ENCODE data around the gene PLD1. TPM values are rescaled to one million over a fixed set of nuclear protein-coding genes. Genes with fewer than 3 reads are reported as not detected.

Gene PLD1
- total RNA-seq, 1 donor from 2014 or later: 59.5 TPM

GRCh38 chr3:171688593-171688992 is 121.7 kb downstream of the PLD1 start:
- H3K36me3 ChIP-seq: peaks cover 56% of the 10 kb centered on the region
- DNase-seq: no peak
- H3K9me3 ChIP-seq (replicated peaks): no peaks in the 10 kb centered on the region
- H3K27me3 ChIP-seq (ENCODE audit: low read depth): no peaks in the 10 kb centered on the region
- peaks cover 25% of the 10 kb centered on the region for H3K4me1 ChIP-seq
- H3K4me3 ChIP-seq: no peak overlapping the region
- peak overlapping the region; percentile 50 for H3K27ac ChIP-seq (replicated peaks)
- no peak for TF ChIP-seq CTCF (IDR thresholded peaks at IDR 0.05; ENCODE audit: borderline replicate concordance)
- intact Hi-C loops (cut with micrococcal nuclease): no loop called here

GRCh38 chr3:171688002-171688401 is 122.3 kb downstream of the PLD1 start:
- Histone ChIP-seq H3K4me3 (no peak overlapping the region), H3K36me3 (peaks cover 51% of the 10 kb centered on the region), H3K27me3 (ENCODE audit: low read depth) (no peaks in the 10 kb centered on the region), H3K9me3 (replicated peaks) (no peaks in the 10 kb centered on the region), H3K27ac (replicated peaks) (peak overlapping the region; percentile 50), H3K4me1 (peaks cover 25% of the 10 kb centered on the region)
- no peak for TF ChIP-seq CTCF (IDR thresholded peaks at IDR 0.05; ENCODE audit: borderline replicate concordance)
- DNase-seq: no peak
- intact Hi-C loops (cut with micrococcal nuclease): no loop called here

- peak overlapping the region; percentile 50 for H3K27ac ChIP-seq (replicated peaks)
- H3K4me3 ChIP-seq: no peak overlapping the region
- peaks cover 25% of the 10 kb centered on the region for H3K4me1 ChIP-seq
- no peaks in the 10 kb centered on the region for H3K27me3 ChIP-seq (ENCODE audit: low read depth)
- no peaks in the 10 kb centered on the region for H3K9me3 ChIP-seq (replicated peaks)
- no peak for TF ChIP-seq CTCF (IDR thresholded peaks at IDR 0.05; ENCODE audit: borderline replicate concordance)
- DNase-seq: no peak
- H3K36me3 ChIP-seq: peaks cover 50% of the 10 kb centered on the region
- intact Hi-C loops (cut with micrococcal nuclease): no loop called here
Observed at GRCh38 chr3:171687581-171687980, 122.7 kb downstream of the PLD1 start.

GRCh38 chr3:171687064-171687463 is 123.2 kb downstream of the PLD1 start:
- H3K36me3 ChIP-seq: peaks cover 44% of the 10 kb centered on the region
- H3K4me1 ChIP-seq: peaks cover 25% of the 10 kb centered on the region
- TF ChIP-seq CTCF (IDR thresholded peaks at IDR 0.05; ENCODE audit: borderline replicate concordance): no peak
- no peaks in the 10 kb centered on the region for H3K9me3 ChIP-seq (replicated peaks)
- intact Hi-C loops (cut with micrococcal nuclease): no loop called here
- no peak overlapping the region for H3K4me3 ChIP-seq
- H3K27ac ChIP-seq (replicated peaks): peak overlapping the region; percentile 7
- H3K27me3 ChIP-seq (ENCODE audit: low read depth): no peaks in the 10 kb centered on the region
- DNase-seq: no peak

GRCh38 chr3:171685116-171685895 is 125.0 kb downstream of the PLD1 start:
- Histone ChIP-seq H3K4me3 (no peak overlapping the region), H3K27ac (replicated peaks) (no peak overlapping the region), H3K4me1 (peaks cover 25% of the 10 kb centered on the region), H3K27me3 (ENCODE audit: low read depth) (no peaks in the 10 kb centered on the region), H3K36me3 (peaks cover 34% of the 10 kb centered on the region), H3K9me3 (replicated peaks) (no peaks in the 10 kb centered on the region)
- intact Hi-C loops (cut with micrococcal nuclease): no loop called here
- TF ChIP-seq CTCF (IDR thresholded peaks at IDR 0.05; ENCODE audit: borderline replicate concordance): no peak
- DNase-seq: no peak
